SK-N-SH (cell line): ENCODE measurements around the gene STX1B. TPM values are rescaled to one million over a fixed set of nuclear protein-coding genes. Genes with fewer than 3 reads are reported as not detected.

Experiments used
- CTCF ChIA-PET: fragments of 300-600, 350-600 bp; formaldehyde crosslinking; extraction: SDS; loops from one replicate; lab custom pipeline; 2021; lab: Yijun Ruan, JAX
- POLR2A ChIA-PET: fragments of 350-600 bp; sonication (Branson Sonifier 250); formaldehyde crosslinking; extraction: SDS; loops from one replicate; lab custom pipeline; 2020; ENCODE audit warnings: antibody characterized with exemption, inconsistent platforms; lab: Yijun Ruan, JAX
- DNase-seq: peaks from one replicate; pipeline ENCODE4 v3.0.0; 2012
- H2AFZ ChIP-seq: fragments of 200-600 bp; sonication (generic); 2 replicates; pipeline ENCODE4 v1.8.1; 2016; ENCODE audit warnings: antibody characterized with exemption, mild to moderate bottlenecking, low read depth
- H3F3A ChIP-seq: fragments of 200-600 bp; sonication (generic); replicated peaks from 2 replicates; pipeline ENCODE3; 2016; ENCODE audit warnings: antibody characterized with exemption, mild to moderate bottlenecking; ENCODE audit not compliant: insufficient read depth
- H3K27ac ChIP-seq, 2 experiments: fragments of 200-500 bp in 1 of 2; fragments of 200-600 bp in 1 of 2; sonication (Bioruptor generic) in 1 of 2; sonication (generic), shearing (Covaris generic) in 1 of 2; 2 replicates each; pipeline versions ENCODE4 v1.5.1 to v1.6.1; 2014 to 2016; ENCODE audit warnings: low read depth in 2 of 2, inconsistent platforms in 1 of 2, low read length in 1 of 2, mild to moderate bottlenecking in 1 of 2, mixed read lengths in 1 of 2
- H3K27me3 ChIP-seq: fragments of 200-600 bp; sonication (generic), shearing (Covaris generic); 2 replicates; pipeline ENCODE4 v1.6.1; 2016; ENCODE audit warnings: mixed run types; ENCODE audit not compliant: insufficient read depth
- H3K36me3 ChIP-seq, 2 experiments: fragments of 200-500 bp in 1 of 2; fragments of 200-600 bp in 1 of 2; sonication (Bioruptor generic) in 1 of 2; sonication (generic) in 1 of 2; replicated peaks in 1 of 2; 2 replicates each; pipeline versions ENCODE3 to v1.5.1; 2014 to 2016; ENCODE audit warnings: low read length in 1 of 2, mild to moderate bottlenecking in 1 of 2; ENCODE audit not compliant: insufficient read depth in 2 of 2, control insufficient read depth in 1 of 2
- H3K4me1 ChIP-seq, 2 experiments: fragments of 200-500 bp in 1 of 2; fragments of 200-600 bp in 1 of 2; sonication (Bioruptor generic) in 1 of 2; sonication (generic), shearing (Covaris generic) in 1 of 2; 2 replicates each; pipeline versions ENCODE4 v1.5.1 to v1.6.1; 2014 to 2016; ENCODE audit warnings: low read depth in 1 of 2, low read length in 1 of 2, mixed run types in 1 of 2; ENCODE audit not compliant: insufficient read depth in 2 of 2, control insufficient read depth in 1 of 2
- H3K4me2 ChIP-seq: fragments of 200-600 bp; sonication (generic), shearing (Covaris generic); 2 replicates; pipeline ENCODE4 v1.6.1; 2017; ENCODE audit warnings: mixed run types
- H3K4me3 ChIP-seq, 2 experiments: fragments of 200-500 bp in 1 of 2; fragments of 200-600 bp in 1 of 2; sonication (Bioruptor generic) in 1 of 2; sonication (generic), shearing (Covaris generic) in 1 of 2; 2 replicates each; pipeline versions ENCODE4 v1.5.1 to v1.8.1; 2014 to 2016; ENCODE audit warnings: low read depth in 2 of 2, inconsistent platforms in 1 of 2, low read length in 1 of 2, mild to moderate bottlenecking in 1 of 2, mixed read lengths in 1 of 2, moderate library complexity in 1 of 2
- H3K79me2 ChIP-seq: fragments of 200-600 bp; sonication (generic); 2 replicates; pipeline ENCODE4 v1.8.1; 2017; ENCODE audit warnings: mild to moderate bottlenecking; ENCODE audit not compliant: insufficient read depth
- H3K9ac ChIP-seq: fragments of 200-600 bp; sonication (generic); 2 replicates; pipeline ENCODE4 v1.6.1; 2017; ENCODE audit warnings: mixed run types
- H3K9me2 ChIP-seq: fragments of 200-600 bp; sonication (generic); 2 replicates; pipeline ENCODE4 v1.6.1; 2017; ENCODE audit warnings: mixed run types
- H3K9me3 ChIP-seq: fragments of 200-600 bp; sonication (generic); 2 replicates; pipeline ENCODE4 v1.6.1; 2017; ENCODE audit warnings: mixed run types, mild to moderate bottlenecking, moderate library complexity
- H4K20me1 ChIP-seq: fragments of 200-600 bp; sonication (generic); 2 replicates; pipeline ENCODE4 v1.6.1; 2017; ENCODE audit warnings: mild to moderate bottlenecking, mixed run types; ENCODE audit not compliant: insufficient read depth
- CHD2 ChIP-seq: fragments of 150-350 bp; IDR thresholded peaks from 2 replicates; pipeline ENCODE4 v1.6.1; 2018; ENCODE audit warnings: low read length; ENCODE audit not compliant: partially characterized antibody
- ELF1 ChIP-seq: IDR thresholded peaks from 2 replicates; pipeline ENCODE4 v1.4.0; 2012
- EP300 ChIP-seq, 2 experiments: IDR thresholded peaks; 2 replicates each; pipeline versions ENCODE4 v1.4.0 to v1.6.1; 2012; ENCODE audit warnings: borderline replicate concordance in 1 of 2, low read depth in 1 of 2, low read length in 1 of 2
- EZH2phosphoT487 ChIP-seq: fragments of 200-600 bp; sonication (generic); IDR thresholded peaks from 2 replicates; pipeline ENCODE4 v1.6.1; 2017; ENCODE audit warnings: low read depth, mixed run types, mild to moderate bottlenecking, antibody characterized with exemption, moderate library complexity, borderline replicate concordance
- FOSL2 ChIP-seq: IDR thresholded peaks from 2 replicates; pipeline ENCODE4 v1.4.0; 2012; ENCODE audit warnings: low read depth, mild to moderate bottlenecking, moderate library complexity, borderline replicate concordance
- FOXJ3 ChIP-seq: sonication (generic); formaldehyde crosslinking; IDR thresholded peaks from 2 replicates; pipeline ENCODE4 v1.5.1; 2020; ENCODE audit warnings: mild to moderate bottlenecking, missing genetic modification reagents
- FOXM1 ChIP-seq: IDR thresholded peaks from 2 replicates; pipeline ENCODE4 v1.4.0; 2012; ENCODE audit warnings: low read depth, mild to moderate bottlenecking
- GABPA ChIP-seq: IDR thresholded peaks from 2 replicates; pipeline ENCODE4 v1.4.0; 2012; ENCODE audit warnings: low read depth, mild to moderate bottlenecking
- GATA2 ChIP-seq: sonication (generic); formaldehyde crosslinking; IDR thresholded peaks from 2 replicates; pipeline ENCODE4 v1.5.0; 2020; ENCODE audit warnings: mild to moderate bottlenecking, missing genetic modification reagents
- NRF1 ChIP-seq: IDR thresholded peaks from 2 replicates; pipeline ENCODE4 v1.6.1; 2012; ENCODE audit warnings: low read depth, mild to moderate bottlenecking, low read length
- POLR2AphosphoS5 ChIP-seq: IDR thresholded peaks from 2 replicates; pipeline ENCODE4 v1.6.1; 2012; ENCODE audit warnings: low read depth, low read length
- RAD21 ChIP-seq: IDR thresholded peaks from 2 replicates; pipeline ENCODE4 v1.6.1; 2012; ENCODE audit warnings: mild to moderate bottlenecking, low read length
- RCOR1 ChIP-seq: fragments of 150-350 bp; IDR thresholded peaks from 2 replicates; pipeline ENCODE4 v1.6.1; 2017; ENCODE audit warnings: antibody characterized with exemption, low read length
- SIN3A ChIP-seq: IDR thresholded peaks from 2 replicates; pipeline ENCODE4 v1.6.1; 2012; ENCODE audit warnings: low read depth, mild to moderate bottlenecking, low read length, moderate library complexity, borderline replicate concordance
- SMC3 ChIP-seq: IDR thresholded peaks from 2 replicates; pipeline ENCODE4 v1.6.1; 2012; ENCODE audit warnings: low read depth, low read length, improper control_type of control experiment
- TCF12 ChIP-seq: IDR thresholded peaks from 2 replicates; pipeline ENCODE4 v1.4.0; 2012
- YY1 ChIP-seq: IDR thresholded peaks from 2 replicates; pipeline ENCODE4 v1.4.0; 2012; ENCODE audit warnings: low read depth, mild to moderate bottlenecking
- WGBS: methylation state at CpG from one replicate; pipeline ENCODE4 v1.1.6; 2017; ENCODE audit warnings: low lambda C conversion rate; 5-methylcytosine and 5-hydroxymethylcytosine counted together
- polyA plus RNA-seq, 3 experiments: library from polyadenylated mRNA; depleted of rRNA; stranded (reverse); fragments of >200 nt; gene quantifications; 2 replicates each; pipeline ENCODE4 v1.2.3, GENCODE V29; 2012
- TF ChIP-seq, protein P1 (sequence below): fragments of 150-350 bp; IDR thresholded peaks from 2 replicates; pipeline ENCODE4 v1.6.1; 2016; ENCODE audit warnings: mild to moderate bottlenecking, low read depth, low read length
- TF ChIP-seq, protein P2 (sequence below): IDR thresholded peaks from 2 replicates; pipeline ENCODE4 v1.6.1; 2012; ENCODE audit warnings: mild to moderate bottlenecking, low read depth, low read length, moderate library complexity
- TF ChIP-seq, protein P3 (sequence below): IDR thresholded peaks from 2 replicates; pipeline ENCODE4 v1.4.0; 2012; ENCODE audit warnings: low read depth, borderline replicate concordance
- TF ChIP-seq, protein P4 (sequence below): IDR thresholded peaks from 2 replicates; pipeline ENCODE4 v1.4.0; 2012; ENCODE audit warnings: low read depth, borderline replicate concordance

The STX1B gene
- polyA plus RNA-seq, 1 of the 3 experiments (the other 2 are of a cell fraction) = 21.2 TPM

DNA sequence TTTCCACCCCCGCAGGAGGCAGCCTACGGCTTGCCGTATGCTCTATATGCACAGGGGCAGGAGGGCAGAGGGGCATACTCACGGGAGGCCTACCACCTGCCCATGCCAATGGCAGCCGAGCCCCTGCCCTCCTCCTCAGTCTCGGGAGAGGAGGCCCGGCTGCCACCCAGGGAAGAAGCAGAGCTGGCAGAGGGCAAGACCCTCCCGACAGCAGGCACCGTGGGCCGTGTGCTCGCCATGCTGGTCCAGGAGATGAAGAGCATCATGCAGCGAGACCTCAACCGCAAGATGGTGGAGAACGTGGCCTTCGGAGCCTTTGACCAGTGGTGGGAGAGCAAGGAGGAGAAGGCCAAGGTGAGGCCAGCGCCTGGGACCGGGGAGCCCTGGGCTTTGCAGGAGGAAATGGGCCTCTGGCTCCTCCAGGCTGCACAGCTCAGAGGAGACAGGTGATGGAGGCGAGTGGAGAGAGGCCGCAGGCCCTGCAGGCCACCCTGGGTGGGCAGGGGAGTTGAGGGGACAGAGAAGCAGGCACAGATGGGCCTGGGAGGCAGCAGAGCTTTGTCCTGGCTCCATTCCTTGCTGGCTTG, 44.3 kb downstream of the STX1B start:
- H3K27me3 ChIP-seq = no peaks in the 10 kb centered on the region
- TF ChIP-seq RCOR1 (no peak), SMC3 (no peak), RAD21 (no peak), CHD2 (no peak), GATA2 (CRISPR knock-in tag) (no peak), ELF1 (no peak), EZH2phosphoT487 (no peak), TCF12 (no peak), GABPA (no peak), FOXJ3 (CRISPR knock-in tag) (no peak), SIN3A (no peak), POLR2AphosphoS5 (no peak), YY1 (no peak), NRF1 (no peak)
- TF ChIP-seq, protein P1, sequence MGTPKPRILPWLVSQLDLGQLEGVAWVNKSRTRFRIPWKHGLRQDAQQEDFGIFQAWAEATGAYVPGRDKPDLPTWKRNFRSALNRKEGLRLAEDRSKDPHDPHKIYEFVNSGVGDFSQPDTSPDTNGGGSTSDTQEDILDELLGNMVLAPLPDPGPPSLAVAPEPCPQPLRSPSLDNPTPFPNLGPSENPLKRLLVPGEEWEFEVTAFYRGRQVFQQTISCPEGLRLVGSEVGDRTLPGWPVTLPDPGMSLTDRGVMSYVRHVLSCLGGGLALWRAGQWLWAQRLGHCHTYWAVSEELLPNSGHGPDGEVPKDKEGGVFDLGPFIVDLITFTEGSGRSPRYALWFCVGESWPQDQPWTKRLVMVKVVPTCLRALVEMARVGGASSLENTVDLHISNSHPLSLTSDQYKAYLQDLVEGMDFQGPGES = no peak
- H4K20me1 ChIP-seq = no peaks in the 10 kb centered on the region
- POLR2A ChIA-PET = no interaction called here
- H3K79me2 ChIP-seq = peaks cover 3% of the 10 kb centered on the region; the same call in 1 of the 2 replicates
- no peaks in the 10 kb centered on the region for H3K9me3 ChIP-seq
- no peak overlapping the region for H3K4me2 ChIP-seq
- no peak overlapping the region for H3K27ac ChIP-seq
- no peak overlapping the region for H3K4me3 ChIP-seq
- no peaks in the 10 kb centered on the region for H3K4me1 ChIP-seq
- no peak overlapping the region for H3K9ac ChIP-seq
- CTCF ChIA-PET = interaction anchor here (1.9 to 3.7 kb wide), 2 partner anchors 8 to 19 kb away, joined by 5 to 21 read pairs; partner anchors contain the start of genes HSD3B7 and SETD1A
- no peaks in the 10 kb centered on the region for H3F3A ChIP-seq
- H2AFZ ChIP-seq = no peak overlapping the region
- H3K36me3 ChIP-seq = peaks cover 55 to 67% of the 10 kb centered on the region in 2 experiments
- no peak for DNase-seq
- WGBS = 98% methylated on average over 4 of the region's 19 CpGs
- no peaks in the 10 kb centered on the region for H3K9me2 ChIP-seq

DNA sequence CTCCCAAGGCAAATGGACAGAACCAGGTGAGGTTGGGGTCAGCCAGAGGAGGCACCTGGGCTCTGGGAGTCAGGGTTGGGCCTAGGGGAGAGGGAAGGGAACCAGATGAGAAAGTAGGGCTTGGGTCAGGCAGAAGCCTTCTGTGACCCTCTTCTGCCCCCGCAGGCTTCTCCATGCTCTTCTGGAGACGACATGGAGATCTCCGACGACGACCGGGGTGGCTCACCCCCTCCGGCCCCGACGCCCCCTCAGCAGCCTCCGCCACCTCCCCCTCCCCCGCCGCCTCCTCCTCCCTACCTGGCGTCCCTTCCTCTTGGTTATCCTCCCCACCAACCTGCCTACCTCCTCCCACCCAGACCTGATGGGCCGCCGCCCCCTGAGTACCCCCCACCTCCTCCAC, 45.0 kb downstream of the STX1B start:
- CTCF ChIA-PET = interaction anchor here (3.7 kb wide), 1 partner anchor 20 kb away, joined by 21 read pairs; the partner anchor contains the start of gene HSD3B7
- WGBS = 96% methylated on average over 15 of the region's 15 CpGs
- TF ChIP-seq TCF12 = no peak
- TF ChIP-seq POLR2AphosphoS5 = no peak
- TF ChIP-seq FOSL2 = no peak
- no peak for TF ChIP-seq FOXM1
- TF ChIP-seq, protein P2, sequence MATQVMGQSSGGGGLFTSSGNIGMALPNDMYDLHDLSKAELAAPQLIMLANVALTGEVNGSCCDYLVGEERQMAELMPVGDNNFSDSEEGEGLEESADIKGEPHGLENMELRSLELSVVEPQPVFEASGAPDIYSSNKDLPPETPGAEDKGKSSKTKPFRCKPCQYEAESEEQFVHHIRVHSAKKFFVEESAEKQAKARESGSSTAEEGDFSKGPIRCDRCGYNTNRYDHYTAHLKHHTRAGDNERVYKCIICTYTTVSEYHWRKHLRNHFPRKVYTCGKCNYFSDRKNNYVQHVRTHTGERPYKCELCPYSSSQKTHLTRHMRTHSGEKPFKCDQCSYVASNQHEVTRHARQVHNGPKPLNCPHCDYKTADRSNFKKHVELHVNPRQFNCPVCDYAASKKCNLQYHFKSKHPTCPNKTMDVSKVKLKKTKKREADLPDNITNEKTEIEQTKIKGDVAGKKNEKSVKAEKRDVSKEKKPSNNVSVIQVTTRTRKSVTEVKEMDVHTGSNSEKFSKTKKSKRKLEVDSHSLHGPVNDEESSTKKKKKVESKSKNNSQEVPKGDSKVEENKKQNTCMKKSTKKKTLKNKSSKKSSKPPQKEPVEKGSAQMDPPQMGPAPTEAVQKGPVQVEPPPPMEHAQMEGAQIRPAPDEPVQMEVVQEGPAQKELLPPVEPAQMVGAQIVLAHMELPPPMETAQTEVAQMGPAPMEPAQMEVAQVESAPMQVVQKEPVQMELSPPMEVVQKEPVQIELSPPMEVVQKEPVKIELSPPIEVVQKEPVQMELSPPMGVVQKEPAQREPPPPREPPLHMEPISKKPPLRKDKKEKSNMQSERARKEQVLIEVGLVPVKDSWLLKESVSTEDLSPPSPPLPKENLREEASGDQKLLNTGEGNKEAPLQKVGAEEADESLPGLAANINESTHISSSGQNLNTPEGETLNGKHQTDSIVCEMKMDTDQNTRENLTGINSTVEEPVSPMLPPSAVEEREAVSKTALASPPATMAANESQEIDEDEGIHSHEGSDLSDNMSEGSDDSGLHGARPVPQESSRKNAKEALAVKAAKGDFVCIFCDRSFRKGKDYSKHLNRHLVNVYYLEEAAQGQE = no peak
- TF ChIP-seq, protein P3, sequence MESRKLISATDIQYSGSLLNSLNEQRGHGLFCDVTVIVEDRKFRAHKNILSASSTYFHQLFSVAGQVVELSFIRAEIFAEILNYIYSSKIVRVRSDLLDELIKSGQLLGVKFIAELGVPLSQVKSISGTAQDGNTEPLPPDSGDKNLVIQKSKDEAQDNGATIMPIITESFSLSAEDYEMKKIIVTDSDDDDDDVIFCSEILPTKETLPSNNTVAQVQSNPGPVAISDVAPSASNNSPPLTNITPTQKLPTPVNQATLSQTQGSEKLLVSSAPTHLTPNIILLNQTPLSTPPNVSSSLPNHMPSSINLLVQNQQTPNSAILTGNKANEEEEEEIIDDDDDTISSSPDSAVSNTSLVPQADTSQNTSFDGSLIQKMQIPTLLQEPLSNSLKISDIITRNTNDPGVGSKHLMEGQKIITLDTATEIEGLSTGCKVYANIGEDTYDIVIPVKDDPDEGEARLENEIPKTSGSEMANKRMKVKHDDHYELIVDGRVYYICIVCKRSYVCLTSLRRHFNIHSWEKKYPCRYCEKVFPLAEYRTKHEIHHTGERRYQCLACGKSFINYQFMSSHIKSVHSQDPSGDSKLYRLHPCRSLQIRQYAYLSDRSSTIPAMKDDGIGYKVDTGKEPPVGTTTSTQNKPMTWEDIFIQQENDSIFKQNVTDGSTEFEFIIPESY = no peak
- TF ChIP-seq, protein P4, sequence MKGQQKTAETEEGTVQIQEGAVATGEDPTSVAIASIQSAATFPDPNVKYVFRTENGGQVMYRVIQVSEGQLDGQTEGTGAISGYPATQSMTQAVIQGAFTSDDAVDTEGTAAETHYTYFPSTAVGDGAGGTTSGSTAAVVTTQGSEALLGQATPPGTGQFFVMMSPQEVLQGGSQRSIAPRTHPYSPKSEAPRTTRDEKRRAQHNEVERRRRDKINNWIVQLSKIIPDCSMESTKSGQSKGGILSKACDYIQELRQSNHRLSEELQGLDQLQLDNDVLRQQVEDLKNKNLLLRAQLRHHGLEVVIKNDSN = no peak
- no peak for TF ChIP-seq SIN3A
- no peak for TF ChIP-seq EP300 (IDR thresholded peaks at IDR 0.05; ENCODE audit: borderline replicate concordance in 1 of 2, low read depth in 1 of 2, low read length in 1 of 2)
- no peak for TF ChIP-seq YY1
- TF ChIP-seq FOXJ3 (CRISPR knock-in tag) = no peak

More for the DNA sequence above, 45.0 kb downstream of the STX1B start:
- Histone ChIP-seq H2AFZ (no peak overlapping the region), H3K27me3 (no peaks in the 10 kb centered on the region), H3K9ac (no peak overlapping the region), H3F3A (no peaks in the 10 kb centered on the region), H3K4me1 (no peaks in the 10 kb centered on the region), H3K36me3 (peaks cover 59 to 65% of the 10 kb centered on the region in 2 experiments), H3K79me2 (peaks cover 7% of the 10 kb centered on the region; the same call in 1 of the 2 replicates), H3K9me2 (no peaks in the 10 kb centered on the region), H3K9me3 (no peaks in the 10 kb centered on the region), H3K4me2 (no peak overlapping the region), H4K20me1 (no peaks in the 10 kb centered on the region), H3K27ac (no peak overlapping the region), H3K4me3 (no peak overlapping the region)
- DNase-seq = no peak
- POLR2A ChIA-PET = no interaction called here
